Measurements from ENCODE around the gene HERC4. TPM values are rescaled to one million over a fixed set of nuclear protein-coding genes. Genes with fewer than 3 reads are reported as not detected.

HERC4 gene
- total and polyA plus RNA-seq, 9 of the 15 experiments (the other 6 are each of a cell fraction or from before 2014, with no cell fraction given) = 12.5 to 33.5 (median 22.8) TPM

DNA sequence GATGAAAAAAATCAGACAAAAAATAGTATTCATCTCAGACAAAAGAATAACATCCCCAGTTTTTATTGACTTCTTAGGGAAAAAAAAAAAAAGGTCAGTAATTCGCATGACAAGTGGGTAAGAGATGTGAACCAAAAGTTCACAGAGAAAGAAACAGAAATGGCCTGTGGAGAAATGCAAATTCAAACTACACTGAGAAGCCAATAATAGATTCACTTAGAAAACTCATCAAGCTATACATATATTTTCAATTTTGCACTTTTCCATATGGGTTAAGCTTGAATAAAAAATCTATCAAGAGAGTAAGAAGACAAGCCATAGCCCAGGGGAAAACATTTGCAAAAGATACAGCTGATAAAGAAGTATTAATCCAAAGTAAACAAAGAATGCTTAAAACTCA, 28.0 kb downstream of the HERC4 start:
- no peaks in the 10 kb centered on the region for H3K79me2 ChIP-seq (ENCODE audit: control insufficient read depth, insufficient read depth, low read length)
- 69% methylated on average over 1 of the region's 1 CpG for WGBS (ENCODE audit: insufficient coverage, low coverage, missing lambda C conversion rate)
- no peak overlapping the region for H2AFZ ChIP-seq (ENCODE audit: low read depth, low read length)
- DNase-seq (ENCODE audit: extremely low read depth in 1 of 4, low spot score in 3 of 4) (no peak), FAIRE-seq (no peak), ATAC-seq (no peak)
- H3K9me3 ChIP-seq (replicated peaks; ENCODE audit: control insufficient read depth, insufficient read depth, low read depth, low read length) = no peaks in the 10 kb centered on the region
- no TSS peak for BruUV-seq (replicated peaks)
- ChIA-PET CTCF (ENCODE audit: low intra/inter-chr PET ratio) (no interaction called here), POLR2A (interaction anchor here (0.6 to 2.2 kb wide), 4 partner anchors 8 to 286 kb away, joined by 3 to 8 read pairs (median 6); partner anchors contain the start of gene PBLD)
- H3K4me3 ChIP-seq = no peak overlapping the region
- no peaks in the 10 kb centered on the region for H3K27me3 ChIP-seq (ENCODE audit: control insufficient read depth in 2 of 2, insufficient read depth in 2 of 2, low read length in 2 of 2)
- H3K4me2 ChIP-seq (ENCODE audit: insufficient read depth, low read length) = no peak overlapping the region
- H3K9ac ChIP-seq (ENCODE audit: insufficient read depth in 1 of 2, low read depth in 2 of 2, low read length in 2 of 2) = no peak overlapping the region
- H4K20me1 ChIP-seq (replicated peaks; ENCODE audit: control insufficient read depth, insufficient read depth, low read length) = no peaks in the 10 kb centered on the region
- no peaks in the 10 kb centered on the region; a peak in 1 of 5 replicates for H3K4me1 ChIP-seq (replicated peaks in 1 of 2; ENCODE audit: control insufficient read depth in 2 of 2, insufficient read depth in 2 of 2, low read length in 2 of 2)
- H3K36me3 ChIP-seq (ENCODE audit: control insufficient read depth, insufficient read depth, low read length) = no peaks in the 10 kb centered on the region; the same call in 2 of the 3 replicates
- in situ Hi-C loops (cut with MboI) (no loop called here), intact Hi-C loops (cut with micrococcal nuclease) (no loop called here)
- H3K9me1 ChIP-seq (ENCODE audit: control insufficient read depth, insufficient read depth, low read length) = no peaks in the 10 kb centered on the region
- no peak overlapping the region for H3K27ac ChIP-seq (ENCODE audit: extremely low read depth, low read depth, low read length)
- TF ChIP-seq, protein P1, sequence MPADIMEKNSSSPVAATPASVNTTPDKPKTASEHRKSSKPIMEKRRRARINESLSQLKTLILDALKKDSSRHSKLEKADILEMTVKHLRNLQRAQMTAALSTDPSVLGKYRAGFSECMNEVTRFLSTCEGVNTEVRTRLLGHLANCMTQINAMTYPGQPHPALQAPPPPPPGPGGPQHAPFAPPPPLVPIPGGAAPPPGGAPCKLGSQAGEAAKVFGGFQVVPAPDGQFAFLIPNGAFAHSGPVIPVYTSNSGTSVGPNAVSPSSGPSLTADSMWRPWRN (IDR thresholded peaks at IDR 0.05; ENCODE audit: low read depth) = no peak
- no peak for TF ChIP-seq MXI1 (IDR thresholded peaks at IDR 0.05; ENCODE audit: low read depth, low read length)
- TF ChIP-seq, protein P2, sequence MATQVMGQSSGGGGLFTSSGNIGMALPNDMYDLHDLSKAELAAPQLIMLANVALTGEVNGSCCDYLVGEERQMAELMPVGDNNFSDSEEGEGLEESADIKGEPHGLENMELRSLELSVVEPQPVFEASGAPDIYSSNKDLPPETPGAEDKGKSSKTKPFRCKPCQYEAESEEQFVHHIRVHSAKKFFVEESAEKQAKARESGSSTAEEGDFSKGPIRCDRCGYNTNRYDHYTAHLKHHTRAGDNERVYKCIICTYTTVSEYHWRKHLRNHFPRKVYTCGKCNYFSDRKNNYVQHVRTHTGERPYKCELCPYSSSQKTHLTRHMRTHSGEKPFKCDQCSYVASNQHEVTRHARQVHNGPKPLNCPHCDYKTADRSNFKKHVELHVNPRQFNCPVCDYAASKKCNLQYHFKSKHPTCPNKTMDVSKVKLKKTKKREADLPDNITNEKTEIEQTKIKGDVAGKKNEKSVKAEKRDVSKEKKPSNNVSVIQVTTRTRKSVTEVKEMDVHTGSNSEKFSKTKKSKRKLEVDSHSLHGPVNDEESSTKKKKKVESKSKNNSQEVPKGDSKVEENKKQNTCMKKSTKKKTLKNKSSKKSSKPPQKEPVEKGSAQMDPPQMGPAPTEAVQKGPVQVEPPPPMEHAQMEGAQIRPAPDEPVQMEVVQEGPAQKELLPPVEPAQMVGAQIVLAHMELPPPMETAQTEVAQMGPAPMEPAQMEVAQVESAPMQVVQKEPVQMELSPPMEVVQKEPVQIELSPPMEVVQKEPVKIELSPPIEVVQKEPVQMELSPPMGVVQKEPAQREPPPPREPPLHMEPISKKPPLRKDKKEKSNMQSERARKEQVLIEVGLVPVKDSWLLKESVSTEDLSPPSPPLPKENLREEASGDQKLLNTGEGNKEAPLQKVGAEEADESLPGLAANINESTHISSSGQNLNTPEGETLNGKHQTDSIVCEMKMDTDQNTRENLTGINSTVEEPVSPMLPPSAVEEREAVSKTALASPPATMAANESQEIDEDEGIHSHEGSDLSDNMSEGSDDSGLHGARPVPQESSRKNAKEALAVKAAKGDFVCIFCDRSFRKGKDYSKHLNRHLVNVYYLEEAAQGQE (IDR thresholded peaks at IDR 0.05; ENCODE audit: borderline replicate concordance) = no peak
- TF ChIP-seq, protein P2 (CRISPR knock-in tag; IDR thresholded peaks at IDR 0.05; ENCODE audit: low read depth) = no peak
- TF ChIP-seq PHF8 (IDR thresholded peaks at IDR 0.05; ENCODE audit: borderline replicate concordance, low read length) = no peak
- TF ChIP-seq POLR3A (IDR thresholded peaks at IDR 0.05; ENCODE audit: borderline replicate concordance, extremely low read depth, insufficient read depth, insufficient read length) = no peak
- no peak for TF ChIP-seq SMAD3 (CRISPR knock-in tag; conservative IDR thresholded peaks at IDR 0.05)
- no peak for TF ChIP-seq ARID1B (IDR thresholded peaks at IDR 0.05)
